Stimulated activated CD8-positive, alpha-beta memory T cell treated with anti-CD3 and anti-CD28 coated beads, Interleukin-15, amount 100 ng/mL, for 48 hours (primary cell): ENCODE measurements around the gene DKC1.

ENCODE experiments used
- DNase-seq, 2 donors: peaks; one replicate each; pipeline ENCODE4 v3.0.0-alpha.2; 2020; ENCODE audit warnings: low read depth in 2 of 2

DKC1 gene

GRCh38 chrX:154737136-154737535 lies 25.5 kb upstream of the DKC1 start:
- DNase-seq, result no peak

GRCh38 chrX:154738011-154738738 lies 24.5 kb upstream of the DKC1 start:
- no peak for DNase-seq

GRCh38 chrX:154739952-154740465 lies 22.7 kb upstream of the DKC1 start:
- DNase-seq, result no peak

GRCh38 chrX:154742613-154743012 lies 20.1 kb upstream of the DKC1 start:
- DNase-seq, result no peak

GRCh38 chrX:154748712-154749339 lies 13.8 kb upstream of the DKC1 start:
- no peak for DNase-seq

GRCh38 chrX:154749856-154750255 lies 12.8 kb upstream of the DKC1 start:
- DNase-seq, result no peak

GRCh38 chrX:154750301-154751202 lies 12.1 kb upstream of the DKC1 start, which contains the start of gene GAB3:
Gene GAB3 (minus strand): TSS chrX:154751077. CDS start chrX:154751025, 52 bp downstream.
- peak in 1 of 2 donors; percentile 12 for DNase-seq

GRCh38 chrX:154751203-154751668 lies 11.4 kb upstream of the DKC1 start:
- DNase-seq, result no peak

- no peak for DNase-seq
Measured at GRCh38 chrX:154751669-154752271, 10.9 kb upstream of the DKC1 start.

GRCh38 chrX:154758696-154759095 lies 4.0 kb upstream of the DKC1 start:
- DNase-seq, result no peak

GRCh38 chrX:154761977-154762536 lies 607 bp upstream of the DKC1 start:
- no peak for DNase-seq

GRCh38 chrX:154774622-154775021 lies 12.0 kb downstream of the DKC1 start:
- no peak for DNase-seq

- no peak for DNase-seq
Measured at GRCh38 chrX:154775419-154776349, 13.0 kb downstream of the DKC1 start.

GRCh38 chrX:154776753-154777152 lies 14.1 kb downstream of the DKC1 start:
- DNase-seq, result no peak

GRCh38 chrX:154779261-154779660 lies 16.6 kb downstream of the DKC1 start:
- DNase-seq, result no peak

- no peak for DNase-seq
Measured at GRCh38 chrX:154780968-154781367, 18.3 kb downstream of the DKC1 start.

- DNase-seq, result no peak
Measured at GRCh38 chrX:154784149-154784995, 21.7 kb downstream of the DKC1 start.

- DNase-seq, result no peak
Measured at GRCh38 chrX:154785716-154786115, 23.1 kb downstream of the DKC1 start.

- no peak for DNase-seq
Measured at GRCh38 chrX:154791467-154791866, 28.8 kb downstream of the DKC1 start.
